ENCODE data around the gene VPS13D.

VPS13D gene, protein sequence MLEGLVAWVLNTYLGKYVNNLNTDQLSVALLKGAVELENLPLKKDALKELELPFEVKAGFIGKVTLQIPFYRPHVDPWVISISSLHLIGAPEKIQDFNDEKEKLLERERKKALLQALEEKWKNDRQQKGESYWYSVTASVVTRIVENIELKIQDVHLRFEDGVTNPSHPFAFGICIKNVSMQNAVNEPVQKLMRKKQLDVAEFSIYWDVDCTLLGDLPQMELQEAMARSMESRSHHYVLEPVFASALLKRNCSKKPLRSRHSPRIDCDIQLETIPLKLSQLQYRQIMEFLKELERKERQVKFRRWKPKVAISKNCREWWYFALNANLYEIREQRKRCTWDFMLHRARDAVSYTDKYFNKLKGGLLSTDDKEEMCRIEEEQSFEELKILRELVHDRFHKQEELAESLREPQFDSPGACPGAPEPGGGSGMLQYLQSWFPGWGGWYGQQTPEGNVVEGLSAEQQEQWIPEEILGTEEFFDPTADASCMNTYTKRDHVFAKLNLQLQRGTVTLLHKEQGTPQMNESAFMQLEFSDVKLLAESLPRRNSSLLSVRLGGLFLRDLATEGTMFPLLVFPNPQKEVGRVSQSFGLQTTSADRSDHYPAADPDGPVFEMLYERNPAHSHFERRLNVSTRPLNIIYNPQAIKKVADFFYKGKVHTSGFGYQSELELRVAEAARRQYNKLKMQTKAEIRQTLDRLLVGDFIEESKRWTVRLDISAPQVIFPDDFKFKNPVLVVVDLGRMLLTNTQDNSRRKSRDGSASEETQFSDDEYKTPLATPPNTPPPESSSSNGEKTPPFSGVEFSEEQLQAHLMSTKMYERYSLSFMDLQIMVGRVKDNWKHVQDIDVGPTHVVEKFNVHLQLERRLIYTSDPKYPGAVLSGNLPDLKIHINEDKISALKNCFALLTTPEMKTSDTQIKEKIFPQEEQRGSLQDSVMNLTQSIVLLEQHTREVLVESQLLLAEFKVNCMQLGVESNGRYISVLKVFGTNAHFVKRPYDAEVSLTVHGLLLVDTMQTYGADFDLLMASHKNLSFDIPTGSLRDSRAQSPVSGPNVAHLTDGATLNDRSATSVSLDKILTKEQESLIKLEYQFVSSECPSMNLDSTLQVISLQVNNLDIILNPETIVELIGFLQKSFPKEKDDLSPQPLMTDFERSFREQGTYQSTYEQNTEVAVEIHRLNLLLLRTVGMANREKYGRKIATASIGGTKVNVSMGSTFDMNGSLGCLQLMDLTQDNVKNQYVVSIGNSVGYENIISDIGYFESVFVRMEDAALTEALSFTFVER (N-terminal part only)

DNA sequence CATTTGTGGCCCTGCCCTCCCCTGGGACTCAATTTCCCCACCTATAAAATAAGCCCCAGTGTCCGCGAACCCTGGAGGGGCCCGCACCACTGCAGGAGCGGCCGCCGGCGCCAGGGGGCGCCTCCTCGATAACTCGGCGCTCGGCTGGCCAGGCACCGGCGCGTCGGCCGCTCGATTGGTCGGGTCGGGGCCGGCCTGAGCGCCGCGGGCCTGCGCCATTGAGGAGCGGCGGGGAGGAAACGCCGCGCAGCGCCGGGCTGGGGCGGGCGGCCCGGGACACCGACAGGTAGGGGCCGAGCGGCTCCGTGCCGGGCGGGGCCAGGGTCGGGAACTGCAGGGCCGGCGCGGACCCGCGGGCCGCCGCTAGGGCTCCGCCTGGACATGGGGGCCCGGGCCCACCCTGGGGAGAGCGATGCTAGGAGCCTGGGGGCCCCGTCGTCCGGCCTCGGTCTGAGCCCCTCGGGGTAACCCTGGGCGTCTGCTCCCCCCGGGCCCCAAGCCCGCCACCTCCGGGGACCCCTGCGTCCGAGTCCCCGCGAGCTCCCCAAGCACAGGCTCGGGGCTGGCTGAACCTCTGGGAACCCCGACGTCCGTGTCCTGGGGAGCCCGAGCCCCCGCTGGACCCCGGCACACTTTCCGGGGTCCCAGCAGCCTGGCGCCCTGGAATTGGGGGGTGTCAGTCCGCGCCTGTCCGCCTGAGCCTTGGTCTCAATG is at the start of gene VPS13D:
Gene VPS13D (plus strand): TSS at position 196 of the 714 bp plus-strand sequence. CDS start 4,237 bp downstream, outside the sequence.
- DNase-seq = peak; percentile 54

DNA sequence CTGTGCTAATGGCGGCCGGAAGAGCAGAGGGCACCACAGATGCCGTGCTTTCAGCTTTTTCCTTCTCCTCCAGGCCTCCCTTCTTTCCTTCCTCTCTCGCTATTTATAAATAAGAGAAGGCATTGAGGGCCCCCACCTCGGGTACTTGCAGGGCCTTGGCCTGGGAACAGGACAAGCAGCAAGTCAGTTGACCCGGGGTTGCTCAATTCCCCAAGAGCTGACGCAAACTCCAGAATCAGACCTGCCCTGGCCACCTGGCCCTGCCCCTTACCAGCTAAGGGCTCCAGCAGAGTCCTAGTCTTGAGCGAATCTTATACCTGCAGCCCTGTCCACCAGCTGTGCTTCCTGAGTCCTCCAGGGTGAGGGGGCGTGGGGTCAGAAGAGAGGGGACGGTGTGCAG is 49.5 kb upstream of the VPS13D start:
- DNase-seq = no peak

DNA sequence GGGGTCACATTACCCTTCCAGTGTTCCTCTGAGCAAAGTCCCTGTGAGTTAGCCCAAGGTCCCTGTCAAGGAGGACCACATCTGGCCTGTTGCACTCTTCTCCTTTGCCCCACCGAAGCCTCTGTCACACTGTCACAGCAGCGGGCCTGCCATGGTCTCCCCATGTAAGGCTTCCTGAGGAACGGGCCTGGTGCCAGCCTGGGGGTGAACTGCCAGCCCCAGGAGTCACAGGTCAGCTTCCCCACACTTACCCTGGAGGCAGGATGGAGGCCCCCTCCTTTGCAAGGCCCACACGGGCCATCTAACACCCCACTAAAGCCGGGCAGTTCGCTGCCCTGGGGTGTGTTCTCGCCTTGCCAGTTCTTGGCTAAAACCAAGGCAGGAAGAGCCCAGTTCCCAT is 48.9 kb upstream of the VPS13D start:
- no peak for DNase-seq

DNA sequence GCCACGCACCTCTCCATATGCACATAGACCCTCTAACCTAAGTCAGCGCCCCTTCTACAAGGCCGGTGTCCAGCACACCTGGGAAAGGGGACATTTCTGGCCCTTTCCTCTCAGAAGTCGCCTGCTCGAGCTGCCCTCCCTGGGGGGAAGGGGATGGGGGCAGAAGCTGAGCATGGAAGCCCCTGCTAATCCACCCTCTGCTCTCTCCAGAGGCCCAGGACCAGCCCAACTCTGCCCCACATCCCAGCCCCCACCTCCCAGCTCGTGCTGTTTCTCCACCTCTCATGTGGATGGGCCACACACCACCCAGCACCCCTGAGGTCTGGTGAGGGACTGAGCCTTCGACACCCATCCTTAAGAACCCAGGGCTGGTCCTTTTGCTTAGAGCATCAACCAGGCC is 48.3 kb upstream of the VPS13D start:
- no peak for DNase-seq

DNA sequence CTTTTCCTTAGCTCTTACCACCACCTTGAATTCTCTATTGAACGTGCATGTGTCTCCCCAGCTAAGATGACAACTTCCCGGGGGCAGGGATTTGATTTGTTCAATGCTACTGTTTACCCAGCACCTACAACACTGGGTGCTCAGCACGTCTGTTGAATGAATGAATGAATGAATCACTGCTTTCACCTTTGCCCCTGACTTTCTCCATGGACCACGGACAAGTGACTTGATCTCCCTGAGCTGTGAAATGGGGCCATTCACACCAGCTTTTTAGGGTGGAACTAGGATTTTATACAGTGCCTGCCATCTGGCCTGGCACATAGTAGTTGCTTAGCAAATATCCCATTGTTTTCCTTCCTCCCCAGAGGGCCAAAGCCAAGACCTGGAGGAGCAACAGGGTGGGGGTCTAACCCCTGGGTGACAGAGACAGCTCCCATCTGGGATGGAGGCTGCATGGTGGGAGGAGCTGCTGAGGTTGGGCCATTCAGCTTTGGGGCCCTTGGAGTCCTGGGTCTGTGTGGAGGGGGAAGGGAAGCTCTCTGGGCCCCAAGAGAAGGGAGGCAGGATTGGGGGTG is 47.3 kb upstream of the VPS13D start:
- DNase-seq = no peak

DNA sequence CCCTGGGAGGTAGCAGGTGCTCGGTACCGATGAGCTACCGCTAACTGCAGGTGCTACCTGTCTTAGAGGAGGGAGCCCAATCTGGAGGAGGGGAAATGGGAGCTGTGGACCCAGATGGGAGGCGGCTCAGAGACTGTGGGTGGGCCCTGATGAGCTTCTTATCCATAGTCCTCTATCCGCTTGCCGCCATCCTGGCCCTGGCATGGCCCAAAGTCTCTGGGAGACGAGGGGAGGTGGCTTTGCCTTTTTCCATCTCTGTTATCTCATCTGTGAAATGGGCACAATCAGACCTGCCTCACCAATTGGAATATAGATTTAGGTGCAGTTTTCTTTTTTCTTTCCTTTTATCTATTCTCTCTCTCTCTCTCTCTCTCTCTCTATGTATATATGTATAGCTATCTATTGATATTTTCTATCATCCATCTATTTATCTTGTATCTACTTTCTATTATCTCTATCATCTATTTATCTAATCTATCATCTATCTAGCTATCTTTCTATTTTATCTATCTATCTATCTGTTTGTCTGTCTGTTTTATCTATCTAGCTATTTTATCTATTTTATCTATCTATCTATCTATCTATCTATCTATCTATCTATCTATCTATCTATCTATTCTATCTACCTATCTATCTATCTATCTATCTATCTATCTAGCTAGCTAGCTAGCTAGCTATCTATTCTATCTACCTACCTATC is 46.6 kb upstream of the VPS13D start:
- DNase-seq = no peak

- no peak for DNase-seq
These were observed 45.7 kb upstream of the VPS13D start for GRCh38 chr1:12184008-12184681.

DNA sequence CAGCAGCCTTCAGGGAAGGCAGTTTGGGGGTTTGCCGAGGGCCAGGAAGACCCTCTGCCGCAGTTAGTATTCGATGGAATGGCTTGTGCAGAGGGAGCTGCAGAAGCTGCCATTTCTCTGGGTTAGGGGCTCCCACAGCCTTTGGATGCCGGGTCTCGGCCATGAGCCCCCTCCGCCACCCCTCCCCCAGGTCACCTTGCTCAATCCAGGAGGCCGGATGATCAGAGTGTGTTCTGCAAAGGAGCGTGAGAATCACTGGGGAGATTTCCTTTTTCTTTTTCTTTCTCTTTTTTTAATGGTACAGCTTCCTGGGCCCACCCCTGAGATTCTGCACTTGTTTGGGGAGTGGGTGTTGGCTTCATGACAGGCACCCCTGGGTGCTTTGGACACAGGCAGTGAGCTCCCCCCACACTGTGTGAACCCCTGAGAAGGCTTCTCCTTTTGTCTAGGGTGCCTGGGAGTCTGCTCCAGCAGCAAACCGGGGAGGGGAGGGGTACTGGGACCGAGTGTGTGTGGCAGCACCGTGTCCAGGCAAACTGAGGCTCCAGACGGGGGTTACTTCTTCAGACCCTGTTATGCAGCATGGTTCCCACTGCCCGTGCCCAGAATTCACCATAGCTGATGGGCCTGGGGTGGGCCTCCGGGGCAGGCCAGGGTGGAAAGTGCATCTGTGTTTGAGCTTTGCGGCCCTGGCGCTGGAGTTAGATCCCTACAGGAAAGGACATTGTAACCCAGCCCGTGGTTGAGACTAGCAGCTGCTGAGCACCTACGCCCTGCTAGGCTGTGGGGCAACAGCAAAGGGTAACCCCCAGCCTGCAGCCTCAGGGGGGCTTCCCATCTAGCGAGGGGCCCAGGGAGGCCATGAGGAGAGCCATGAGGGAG is 44.6 kb upstream of the VPS13D start:
- DNase-seq = no peak

DNA sequence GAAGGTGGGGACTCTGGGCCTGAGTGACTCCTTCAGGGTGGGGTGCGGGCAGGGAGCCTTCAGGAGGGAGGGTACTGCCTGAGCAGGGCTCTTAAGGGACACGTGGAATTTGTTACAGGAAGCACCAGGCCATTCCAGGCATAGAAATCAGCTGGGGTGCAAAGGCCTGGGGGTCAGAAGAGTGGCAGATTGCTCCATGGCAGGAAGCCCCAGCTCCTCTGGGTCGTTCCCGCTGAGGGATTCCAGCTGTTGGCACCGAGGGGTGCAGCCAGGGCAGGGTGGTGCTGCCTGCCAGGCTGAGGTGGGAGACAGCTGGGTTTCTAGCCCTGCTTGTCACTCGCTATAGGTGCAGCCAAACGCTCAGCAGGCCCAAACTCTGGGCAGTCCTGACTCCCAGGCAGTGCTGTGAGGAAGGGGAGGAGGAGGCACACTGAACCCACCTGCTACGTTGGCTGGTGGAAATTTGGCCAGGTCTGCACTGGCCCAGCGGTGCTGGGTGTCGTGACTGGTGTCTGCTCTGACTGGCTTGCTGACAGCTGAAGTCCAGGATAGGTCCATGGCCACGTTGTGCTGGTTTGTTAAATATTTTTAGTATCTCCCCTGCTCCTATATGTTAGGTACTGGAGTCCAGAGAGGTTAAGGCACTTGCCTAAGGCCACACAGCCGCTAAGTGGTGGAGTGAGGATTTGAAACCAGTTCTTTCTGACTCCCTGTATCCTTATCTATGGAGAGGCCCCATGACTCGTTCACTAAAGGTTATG is 43.7 kb upstream of the VPS13D start:
- no peak for DNase-seq

DNA sequence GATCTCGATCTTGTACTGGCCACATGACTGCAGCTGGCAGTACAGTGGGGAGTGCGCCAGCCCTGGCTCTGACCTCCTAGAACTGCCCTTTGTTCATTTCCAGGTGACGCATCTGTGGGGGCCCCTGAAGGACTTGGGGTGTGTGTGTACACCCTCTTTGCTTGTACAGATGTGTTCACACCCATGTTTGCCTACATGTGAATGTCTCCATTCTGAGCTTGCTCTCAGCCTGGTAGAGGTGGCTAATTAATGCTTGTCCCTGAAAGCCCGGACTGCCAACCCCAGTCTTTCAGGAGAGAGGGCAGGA is 43.2 kb upstream of the VPS13D start:
- DNase-seq = no peak

- no peak for DNase-seq
These were observed 41.7 kb upstream of the VPS13D start for GRCh38 chr1:12188115-12188514.

DNA sequence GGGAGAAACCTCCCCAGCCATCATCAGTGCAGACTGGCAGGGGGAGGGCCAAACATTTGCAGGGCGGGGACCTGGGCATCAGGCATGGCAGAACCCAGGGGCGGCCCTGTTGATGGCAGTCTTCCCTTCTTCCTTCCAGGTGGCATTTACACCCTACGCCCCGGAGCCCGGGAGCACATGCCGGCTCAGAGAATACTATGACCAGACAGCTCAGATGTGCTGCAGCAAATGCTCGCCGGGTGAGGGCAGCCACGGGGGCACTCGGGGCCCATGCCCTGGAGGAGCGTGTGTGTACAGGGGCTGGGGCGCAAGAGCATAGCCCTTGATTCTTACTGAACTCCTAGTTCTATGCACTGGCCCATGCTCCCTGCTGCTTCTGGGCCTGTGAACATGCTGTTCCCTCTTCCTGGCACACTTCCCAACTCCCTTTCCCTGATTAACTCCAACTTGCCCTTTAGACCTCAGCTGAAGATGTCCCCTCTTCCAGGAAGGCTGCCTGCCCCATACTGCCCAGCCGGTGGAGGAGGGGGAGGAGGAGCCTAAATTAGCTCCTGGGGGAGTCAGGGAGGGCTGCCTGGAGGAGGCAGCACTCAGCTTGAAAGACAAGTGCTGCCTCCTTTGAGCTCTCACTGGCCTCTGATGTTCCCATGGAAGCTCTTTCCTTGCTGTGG is 41.0 kb upstream of the VPS13D start:
- DNase-seq = no peak

DNA sequence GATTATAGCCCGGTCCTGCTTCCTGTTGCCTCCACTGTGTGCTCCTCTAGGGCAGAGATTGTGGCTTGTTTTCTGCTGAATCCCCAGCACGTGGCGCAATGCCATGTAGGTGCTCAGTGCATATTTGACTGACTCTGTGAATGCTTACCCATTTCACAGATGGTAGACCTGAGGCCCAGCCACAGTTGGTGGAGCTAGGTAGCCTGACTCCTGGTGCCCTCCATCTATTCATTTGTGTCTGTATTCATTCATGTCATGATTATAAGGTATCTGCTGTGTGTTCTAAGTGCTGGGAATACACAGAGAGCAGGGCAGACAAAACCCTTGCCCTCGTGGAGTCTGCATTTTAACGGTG is 40.5 kb upstream of the VPS13D start:
- no peak for DNase-seq

DNA sequence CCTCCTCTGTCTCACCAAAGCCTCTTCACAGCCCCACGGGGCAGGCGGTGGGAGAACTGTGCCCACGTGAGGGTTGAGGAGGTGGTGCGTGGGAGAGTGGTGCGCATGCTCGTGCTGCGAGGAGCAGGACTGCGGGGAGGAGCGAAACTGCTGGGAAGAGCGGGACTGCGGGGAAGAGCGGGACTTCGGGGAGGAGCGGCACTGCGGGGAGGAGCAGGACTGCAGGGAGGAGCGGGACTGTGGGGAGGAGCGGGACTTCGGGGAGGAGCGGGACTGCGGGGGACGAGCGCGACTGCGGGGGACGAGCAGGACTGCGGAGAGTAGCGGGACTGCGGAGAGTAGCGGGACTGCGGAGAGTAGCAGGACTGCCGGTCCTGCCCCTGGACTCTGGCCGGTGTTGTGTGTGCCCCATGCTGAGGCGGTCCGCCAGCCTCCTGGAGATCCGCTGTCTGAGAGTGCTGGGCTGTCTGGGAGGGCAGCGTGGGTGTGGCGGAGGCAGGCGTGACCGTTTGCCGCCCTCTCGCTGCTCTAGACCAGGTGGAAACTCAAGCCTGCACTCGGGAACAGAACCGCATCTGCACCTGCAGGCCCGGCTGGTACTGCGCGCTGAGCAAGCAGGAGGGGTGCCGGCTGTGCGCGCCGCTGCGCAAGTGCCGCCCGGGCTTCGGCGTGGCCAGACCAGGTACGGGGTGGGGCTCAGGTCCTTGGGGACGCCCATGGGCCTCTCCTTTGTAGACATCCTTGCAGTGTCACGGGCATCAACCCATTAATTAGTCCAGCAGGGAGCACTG is 38.4 kb upstream of the VPS13D start:
- DNase-seq = no peak

DNA sequence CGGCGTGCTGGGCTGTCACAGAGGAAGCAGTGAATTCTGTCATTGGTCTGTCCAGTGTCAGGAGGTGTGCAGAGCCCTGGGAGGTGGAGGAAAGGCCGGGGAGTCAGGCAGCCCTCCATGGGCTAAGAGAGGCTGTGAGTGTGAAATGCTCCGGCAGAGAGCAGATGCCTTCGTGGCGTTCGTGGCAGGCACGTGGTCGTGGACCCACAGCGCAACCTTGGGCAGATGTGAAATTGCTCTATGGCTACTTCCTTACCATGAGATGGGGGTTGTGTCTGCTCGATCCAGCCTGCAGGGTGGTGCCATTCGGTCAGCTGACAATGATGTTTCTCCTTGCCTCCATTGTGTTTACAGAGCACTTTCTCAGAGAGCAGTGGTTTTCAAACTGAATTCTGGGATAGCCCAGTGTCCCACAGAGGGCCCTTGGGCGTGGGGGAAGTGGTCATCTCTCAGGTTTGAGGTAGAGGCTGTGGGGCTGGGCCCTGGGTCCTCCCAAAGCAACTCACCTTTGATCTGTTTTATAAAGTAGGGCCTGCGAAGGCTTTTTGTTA is 35.1 kb upstream of the VPS13D start:
- DNase-seq = no peak

DNA sequence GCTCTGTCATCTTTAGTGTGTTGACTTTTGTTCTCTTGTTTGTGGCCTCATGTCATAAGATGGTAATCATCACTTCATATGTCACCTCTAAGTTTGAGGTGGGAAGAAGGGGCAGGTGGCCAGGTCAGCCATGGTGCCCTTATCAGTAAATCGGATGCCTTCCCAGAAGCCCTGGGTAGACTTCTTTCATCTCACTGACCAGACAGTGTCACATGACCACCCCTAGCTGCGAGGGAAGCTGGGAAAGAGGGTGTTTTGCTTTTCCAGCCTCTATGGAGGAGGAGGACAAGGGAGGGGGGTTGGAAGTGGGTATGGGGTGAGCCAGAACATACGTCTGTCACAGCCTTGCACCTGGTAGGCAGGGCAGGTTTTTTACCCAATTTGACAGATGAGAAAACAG is 34.4 kb upstream of the VPS13D start:
- DNase-seq = no peak

GRCh38 chr1:12196641-12197482 is 33.0 kb upstream of the VPS13D start:
- no peak for DNase-seq

Data from NCI-H774 (cell line).